ENCODE results near the gene PIGN.
"Not testable (repeated sequence)": the region's sequence is repeated elsewhere in the genome, so short reads cannot be mapped to it uniquely, and the experiment has no call there.

PIGN gene

GRCh38 chr18:62066102-62066818, 120.6 kb downstream of the PIGN start:
- Mint-ChIP-seq H3K4me1 (no peaks in the 10 kb centered on the region), H3K36me3 (ENCODE audit: insufficient read depth) (peaks cover 9% of the 10 kb centered on the region), H3K9me3 (peaks cover 6% of the 10 kb centered on the region), H3K27me3 (no peaks in the 10 kb centered on the region), H3K4me3 (no peak overlapping the region), H3K27ac (ENCODE audit: low read depth) (no peak overlapping the region)
- ATAC-seq (replicated peaks; ENCODE audit: extremely low read depth, poor library complexity, severe bottlenecking) (no peak), DNase-seq (ENCODE audit: low spot score in 2 of 2) (no peak)

- Mint-ChIP-seq H3K4me1 (no peaks in the 10 kb centered on the region), H3K36me3 (ENCODE audit: insufficient read depth) (peaks cover 2% of the 10 kb centered on the region), H3K27ac (ENCODE audit: low read depth) (no peak overlapping the region), H3K4me3 (no peak overlapping the region), H3K27me3 (no peaks in the 10 kb centered on the region), H3K9me3 (peaks cover 6% of the 10 kb centered on the region)
- no peak for ATAC-seq (replicated peaks; ENCODE audit: extremely low read depth, poor library complexity, severe bottlenecking)
- DNase-seq (ENCODE audit: low spot score in 2 of 2), result no peak
Observed at GRCh38 chr18:62064361-62064760, 122.5 kb downstream of the PIGN start.

GRCh38 chr18:62061821-62062478, 124.9 kb downstream of the PIGN start:
- Mint-ChIP-seq H3K27ac (ENCODE audit: low read depth) (no peak overlapping the region), H3K27me3 (no peaks in the 10 kb centered on the region), H3K36me3 (ENCODE audit: insufficient read depth) (peaks cover 5% of the 10 kb centered on the region), H3K4me1 (no peaks in the 10 kb centered on the region), H3K9me3 (peaks cover 5% of the 10 kb centered on the region), H3K4me3 (no peak overlapping the region)
- ATAC-seq (replicated peaks; ENCODE audit: extremely low read depth, poor library complexity, severe bottlenecking) (no peak), DNase-seq (ENCODE audit: low spot score in 2 of 2) (no peak)

GRCh38 chr18:62060820-62061219, 126.0 kb downstream of the PIGN start:
- H3K27me3 Mint-ChIP-seq, result no peaks in the 10 kb centered on the region

GRCh38 chr18:62054929-62055498, 131.8 kb downstream of the PIGN start:
- H3K27ac Mint-ChIP-seq (ENCODE audit: low read depth), result no peak overlapping the region
- no peak for ATAC-seq (replicated peaks; ENCODE audit: extremely low read depth, poor library complexity, severe bottlenecking)

More at GRCh38 chr18:62060820-62061219, 126.0 kb downstream of the PIGN start:
- no peak for ATAC-seq (replicated peaks; ENCODE audit: extremely low read depth, poor library complexity, severe bottlenecking)
- Mint-ChIP-seq H3K9me3 (peaks cover 5% of the 10 kb centered on the region), H3K4me1 (no peaks in the 10 kb centered on the region), H3K36me3 (ENCODE audit: insufficient read depth) (peaks cover 5% of the 10 kb centered on the region), H3K4me3 (no peak overlapping the region), H3K27ac (ENCODE audit: low read depth) (no peak overlapping the region)
- DNase-seq (ENCODE audit: low spot score in 2 of 2), result no peak

GRCh38 chr18:62048279-62048678, 138.6 kb downstream of the PIGN start:
- Mint-ChIP-seq H3K27me3 (no peaks in the 10 kb centered on the region), H3K4me1 (no peaks in the 10 kb centered on the region), H3K4me3 (no peak overlapping the region), H3K9me3 (peaks cover 8% of the 10 kb centered on the region), H3K27ac (ENCODE audit: low read depth) (no peak overlapping the region), H3K36me3 (ENCODE audit: insufficient read depth) (peaks cover 5% of the 10 kb centered on the region)
- ATAC-seq (replicated peaks; ENCODE audit: extremely low read depth, poor library complexity, severe bottlenecking), result no peak
- DNase-seq (ENCODE audit: low spot score in 2 of 2), result no peak

More at GRCh38 chr18:62054929-62055498, 131.8 kb downstream of the PIGN start:
- no peaks in the 10 kb centered on the region for H3K4me1 Mint-ChIP-seq
- H3K36me3 Mint-ChIP-seq (ENCODE audit: insufficient read depth), result peaks cover 10% of the 10 kb centered on the region
- no peak for DNase-seq (ENCODE audit: low spot score in 2 of 2)
- peaks cover 5% of the 10 kb centered on the region for H3K9me3 Mint-ChIP-seq
- no peak overlapping the region for H3K4me3 Mint-ChIP-seq
- H3K27me3 Mint-ChIP-seq, result no peaks in the 10 kb centered on the region

GRCh38 chr18:62045316-62045715, 141.5 kb downstream of the PIGN start:
- Mint-ChIP-seq H3K4me1 (no peaks in the 10 kb centered on the region), H3K4me3 (no peak overlapping the region), H3K36me3 (ENCODE audit: insufficient read depth) (peaks cover 1% of the 10 kb centered on the region), H3K9me3 (peaks cover 8% of the 10 kb centered on the region), H3K27ac (ENCODE audit: low read depth) (no peak overlapping the region), H3K27me3 (no peaks in the 10 kb centered on the region)
- ATAC-seq (replicated peaks; ENCODE audit: extremely low read depth, poor library complexity, severe bottlenecking) (no peak), DNase-seq (ENCODE audit: low spot score in 2 of 2) (no peak)

- Mint-ChIP-seq H3K36me3 (ENCODE audit: insufficient read depth) (peaks cover 1% of the 10 kb centered on the region), H3K9me3 (peaks cover 8% of the 10 kb centered on the region), H3K27ac (ENCODE audit: low read depth) (no peak overlapping the region), H3K4me3 (no peak overlapping the region), H3K4me1 (no peaks in the 10 kb centered on the region), H3K27me3 (no peaks in the 10 kb centered on the region)
- ATAC-seq (replicated peaks; ENCODE audit: extremely low read depth, poor library complexity, severe bottlenecking), result no peak
- no peak for DNase-seq (ENCODE audit: low spot score in 2 of 2)
Observed at GRCh38 chr18:62044490-62045000, 142.3 kb downstream of the PIGN start.

- H3K4me3 Mint-ChIP-seq, result no peak overlapping the region
- no peaks in the 10 kb centered on the region for H3K27me3 Mint-ChIP-seq
- H3K9me3 Mint-ChIP-seq, result no peaks in the 10 kb centered on the region
- ATAC-seq (replicated peaks; ENCODE audit: extremely low read depth, poor library complexity, severe bottlenecking) (no peak), DNase-seq (ENCODE audit: low spot score in 2 of 2) (no peak)
- H3K27ac Mint-ChIP-seq (ENCODE audit: low read depth), result no peak overlapping the region
- no peaks in the 10 kb centered on the region for H3K36me3 Mint-ChIP-seq (ENCODE audit: insufficient read depth)
- no peaks in the 10 kb centered on the region for H3K4me1 Mint-ChIP-seq
Observed at GRCh38 chr18:62037989-62038778, 148.7 kb downstream of the PIGN start.

- H3K27me3 Mint-ChIP-seq, result no peaks in the 10 kb centered on the region
- no peak overlapping the region for H3K4me3 Mint-ChIP-seq
- no peaks in the 10 kb centered on the region for H3K9me3 Mint-ChIP-seq
- DNase-seq (ENCODE audit: low spot score in 2 of 2) (no peak), ATAC-seq (replicated peaks; ENCODE audit: extremely low read depth, poor library complexity, severe bottlenecking) (no peak)
- no peaks in the 10 kb centered on the region for H3K36me3 Mint-ChIP-seq (ENCODE audit: insufficient read depth)
- no peak overlapping the region for H3K27ac Mint-ChIP-seq (ENCODE audit: low read depth)
- H3K4me1 Mint-ChIP-seq, result no peaks in the 10 kb centered on the region
Observed at GRCh38 chr18:62037012-62037742, 149.7 kb downstream of the PIGN start.

GRCh38 chr18:62034286-62034685, 152.6 kb downstream of the PIGN start:
- not testable (repeated sequence) for H3K27me3 Mint-ChIP-seq; H3K36me3 Mint-ChIP-seq (ENCODE audit: insufficient read depth); H3K9me3 Mint-ChIP-seq; ATAC-seq (replicated peaks; ENCODE audit: extremely low read depth, poor library complexity, severe bottlenecking); DNase-seq (ENCODE audit: low spot score in 2 of 2); H3K27ac Mint-ChIP-seq (ENCODE audit: low read depth); H3K4me1 Mint-ChIP-seq; H3K4me3 Mint-ChIP-seq

GRCh38 chr18:62033756-62034155, 153.1 kb downstream of the PIGN start:
- DNase-seq (ENCODE audit: low spot score in 2 of 2) (no peak), ATAC-seq (replicated peaks; ENCODE audit: extremely low read depth, poor library complexity, severe bottlenecking) (no peak)
- Mint-ChIP-seq H3K27me3 (no peaks in the 10 kb centered on the region), H3K9me3 (no peaks in the 10 kb centered on the region), H3K4me3 (no peak overlapping the region), H3K27ac (ENCODE audit: low read depth) (no peak overlapping the region), H3K36me3 (ENCODE audit: insufficient read depth) (no peaks in the 10 kb centered on the region), H3K4me1 (no peaks in the 10 kb centered on the region)

Measured in central memory CD8-positive, alpha-beta T cell (primary cell).